ENCODE results near the gene SFSWAP.
A peak's percentile ranks its signal among the peaks of the same experiment; 100 is the strongest.

Gene SFSWAP

DNA sequence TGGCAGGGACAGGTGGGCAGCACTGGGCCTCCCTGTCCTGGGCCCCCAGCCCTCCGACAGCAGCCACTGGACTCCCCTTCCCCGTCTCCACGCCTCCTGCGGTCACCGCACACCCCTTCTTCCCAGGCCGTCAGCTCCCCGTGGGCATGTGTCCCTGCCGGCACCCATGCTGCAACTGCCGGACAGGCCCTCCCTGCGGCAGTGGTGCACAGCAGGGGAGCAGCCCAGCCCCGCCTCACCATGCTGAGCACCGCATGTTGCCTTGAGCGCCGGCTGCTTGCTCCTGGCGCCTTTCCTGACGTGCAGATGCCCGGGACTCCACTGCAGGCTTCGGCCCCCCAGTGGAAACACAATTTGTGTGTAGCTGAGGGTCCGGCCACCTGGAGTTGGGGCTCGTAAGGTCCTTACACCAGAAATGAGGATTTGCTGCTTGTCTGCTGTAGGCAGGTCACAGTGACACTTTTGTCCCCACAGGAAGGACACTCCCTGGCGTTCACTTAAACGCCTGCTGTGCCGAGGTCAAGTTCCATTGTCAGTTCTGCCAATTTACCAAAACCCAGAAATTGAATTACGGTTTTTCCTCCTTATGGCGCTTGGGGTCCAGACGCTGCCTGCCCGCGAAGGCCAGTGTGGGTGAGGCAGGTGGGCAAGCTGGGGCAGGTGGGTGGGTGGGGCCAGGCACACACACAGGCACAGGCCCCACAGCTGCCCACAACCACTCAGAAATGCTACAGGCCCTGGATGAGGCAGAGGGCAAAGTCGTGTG, 89.1 kb downstream of the SFSWAP start:
- H3K27me3 ChIP-seq (ENCODE audit: insufficient read depth, poor library complexity, severe bottlenecking), result no peaks in the 10 kb centered on the region
- TF ChIP-seq, protein P1, sequence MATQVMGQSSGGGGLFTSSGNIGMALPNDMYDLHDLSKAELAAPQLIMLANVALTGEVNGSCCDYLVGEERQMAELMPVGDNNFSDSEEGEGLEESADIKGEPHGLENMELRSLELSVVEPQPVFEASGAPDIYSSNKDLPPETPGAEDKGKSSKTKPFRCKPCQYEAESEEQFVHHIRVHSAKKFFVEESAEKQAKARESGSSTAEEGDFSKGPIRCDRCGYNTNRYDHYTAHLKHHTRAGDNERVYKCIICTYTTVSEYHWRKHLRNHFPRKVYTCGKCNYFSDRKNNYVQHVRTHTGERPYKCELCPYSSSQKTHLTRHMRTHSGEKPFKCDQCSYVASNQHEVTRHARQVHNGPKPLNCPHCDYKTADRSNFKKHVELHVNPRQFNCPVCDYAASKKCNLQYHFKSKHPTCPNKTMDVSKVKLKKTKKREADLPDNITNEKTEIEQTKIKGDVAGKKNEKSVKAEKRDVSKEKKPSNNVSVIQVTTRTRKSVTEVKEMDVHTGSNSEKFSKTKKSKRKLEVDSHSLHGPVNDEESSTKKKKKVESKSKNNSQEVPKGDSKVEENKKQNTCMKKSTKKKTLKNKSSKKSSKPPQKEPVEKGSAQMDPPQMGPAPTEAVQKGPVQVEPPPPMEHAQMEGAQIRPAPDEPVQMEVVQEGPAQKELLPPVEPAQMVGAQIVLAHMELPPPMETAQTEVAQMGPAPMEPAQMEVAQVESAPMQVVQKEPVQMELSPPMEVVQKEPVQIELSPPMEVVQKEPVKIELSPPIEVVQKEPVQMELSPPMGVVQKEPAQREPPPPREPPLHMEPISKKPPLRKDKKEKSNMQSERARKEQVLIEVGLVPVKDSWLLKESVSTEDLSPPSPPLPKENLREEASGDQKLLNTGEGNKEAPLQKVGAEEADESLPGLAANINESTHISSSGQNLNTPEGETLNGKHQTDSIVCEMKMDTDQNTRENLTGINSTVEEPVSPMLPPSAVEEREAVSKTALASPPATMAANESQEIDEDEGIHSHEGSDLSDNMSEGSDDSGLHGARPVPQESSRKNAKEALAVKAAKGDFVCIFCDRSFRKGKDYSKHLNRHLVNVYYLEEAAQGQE (IDR thresholded peaks at IDR 0.05; ENCODE audit: insufficient replicate concordance, low read depth), result no peak
- TF ChIP-seq, protein P2, sequence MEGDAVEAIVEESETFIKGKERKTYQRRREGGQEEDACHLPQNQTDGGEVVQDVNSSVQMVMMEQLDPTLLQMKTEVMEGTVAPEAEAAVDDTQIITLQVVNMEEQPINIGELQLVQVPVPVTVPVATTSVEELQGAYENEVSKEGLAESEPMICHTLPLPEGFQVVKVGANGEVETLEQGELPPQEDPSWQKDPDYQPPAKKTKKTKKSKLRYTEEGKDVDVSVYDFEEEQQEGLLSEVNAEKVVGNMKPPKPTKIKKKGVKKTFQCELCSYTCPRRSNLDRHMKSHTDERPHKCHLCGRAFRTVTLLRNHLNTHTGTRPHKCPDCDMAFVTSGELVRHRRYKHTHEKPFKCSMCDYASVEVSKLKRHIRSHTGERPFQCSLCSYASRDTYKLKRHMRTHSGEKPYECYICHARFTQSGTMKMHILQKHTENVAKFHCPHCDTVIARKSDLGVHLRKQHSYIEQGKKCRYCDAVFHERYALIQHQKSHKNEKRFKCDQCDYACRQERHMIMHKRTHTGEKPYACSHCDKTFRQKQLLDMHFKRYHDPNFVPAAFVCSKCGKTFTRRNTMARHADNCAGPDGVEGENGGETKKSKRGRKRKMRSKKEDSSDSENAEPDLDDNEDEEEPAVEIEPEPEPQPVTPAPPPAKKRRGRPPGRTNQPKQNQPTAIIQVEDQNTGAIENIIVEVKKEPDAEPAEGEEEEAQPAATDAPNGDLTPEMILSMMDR (IDR thresholded peaks at IDR 0.05; ENCODE audit: insufficient read depth, low read length), result no peak
- TF ChIP-seq GABPA (IDR thresholded peaks at IDR 0.05; ENCODE audit: low read depth) (no peak), POLR2AphosphoS5 (IDR thresholded peaks at IDR 0.05; ENCODE audit: low read depth) (no peak), SPI1 (IDR thresholded peaks at IDR 0.05; ENCODE audit: borderline replicate concordance, low read depth) (no peak)
- DNase-seq (ENCODE audit: low read depth in 1 of 2, low spot score in 1 of 2), result no peak
- H3K4me3 ChIP-seq (replicated peaks; ENCODE audit: insufficient read depth, low read length), result no peak overlapping the region
- H3K27ac ChIP-seq (replicated peaks), result no peak overlapping the region

DNA sequence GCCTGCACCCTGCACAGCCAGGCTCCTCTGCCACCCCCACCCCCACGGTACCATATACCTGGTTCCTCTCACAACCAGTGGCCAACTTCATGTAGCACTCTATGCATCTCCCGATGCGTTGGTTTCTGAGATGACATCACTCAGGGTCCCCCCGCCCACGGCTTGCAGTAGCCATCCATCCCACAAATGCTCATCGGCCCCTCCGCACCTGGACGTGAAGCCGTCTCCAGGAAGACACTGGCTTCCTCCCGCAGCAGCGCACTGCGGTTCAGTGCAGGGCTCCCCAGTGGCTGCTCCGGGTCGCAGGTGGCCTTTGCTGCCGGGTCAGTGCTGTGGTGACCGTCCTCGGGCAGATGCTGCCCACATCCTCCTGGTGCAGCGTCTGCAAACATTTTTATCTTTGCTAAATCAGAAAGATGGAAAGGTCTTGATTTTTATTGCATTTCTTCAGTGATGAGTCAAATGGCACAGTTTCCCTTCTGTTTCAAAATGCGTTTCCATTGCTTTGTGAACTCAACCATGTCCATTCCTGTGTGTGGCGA, 89.8 kb downstream of the SFSWAP start:
- no peak overlapping the region for H3K27ac ChIP-seq (replicated peaks)
- TF ChIP-seq SPI1 (IDR thresholded peaks at IDR 0.05; ENCODE audit: borderline replicate concordance, low read depth) (no peak), POLR2AphosphoS5 (IDR thresholded peaks at IDR 0.05; ENCODE audit: low read depth) (peak; percentile 28; the same call in 1 of the 2 replicates), GABPA (IDR thresholded peaks at IDR 0.05; ENCODE audit: low read depth) (no peak)
- TF ChIP-seq, protein P2 (IDR thresholded peaks at IDR 0.05; ENCODE audit: insufficient read depth, low read length), result no peak
- TF ChIP-seq, protein P1 (IDR thresholded peaks at IDR 0.05; ENCODE audit: insufficient replicate concordance, low read depth), result no peak
- H3K4me3 ChIP-seq (replicated peaks; ENCODE audit: insufficient read depth, low read length), result no peak overlapping the region
- H3K27me3 ChIP-seq (ENCODE audit: insufficient read depth, poor library complexity, severe bottlenecking), result no peaks in the 10 kb centered on the region
- DNase-seq (ENCODE audit: low read depth in 1 of 2, low spot score in 1 of 2), result no peak

DNA sequence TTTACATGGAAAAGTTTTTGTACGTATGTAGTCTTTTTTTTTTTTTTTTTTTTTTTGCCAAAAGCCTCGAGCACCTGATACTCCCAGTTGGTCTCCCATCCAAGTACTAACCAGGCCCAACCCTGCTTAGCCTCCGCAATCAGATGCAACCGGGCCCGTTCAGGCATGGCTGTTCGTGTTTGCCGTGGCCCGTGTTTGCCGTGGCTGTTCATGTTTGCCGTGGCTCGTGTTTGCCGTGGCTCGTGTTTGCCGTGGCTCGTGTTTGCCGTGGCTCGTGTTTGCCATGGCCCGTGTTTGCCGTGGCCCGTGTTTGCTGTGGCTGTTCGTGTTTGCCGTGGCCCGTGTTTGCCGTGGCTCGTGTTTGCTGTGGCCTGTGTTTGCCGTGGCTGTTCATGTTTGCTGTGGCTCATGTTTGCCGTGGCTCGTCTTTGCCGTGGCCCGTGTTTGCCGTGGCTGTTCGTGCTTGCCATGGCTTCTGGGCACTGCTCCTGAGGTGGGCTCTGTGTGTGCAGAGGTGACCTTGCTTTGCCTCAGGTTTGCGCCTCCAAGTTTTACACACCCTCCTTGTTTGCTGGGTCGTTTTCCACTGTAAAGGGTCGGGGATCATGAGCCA, 90.5 kb downstream of the SFSWAP start:
- no peak overlapping the region for H3K4me3 ChIP-seq (replicated peaks; ENCODE audit: insufficient read depth, low read length)
- H3K27ac ChIP-seq (replicated peaks), result no peak overlapping the region
- DNase-seq (ENCODE audit: low read depth in 1 of 2, low spot score in 1 of 2), result no peak
- no peaks in the 10 kb centered on the region for H3K27me3 ChIP-seq (ENCODE audit: insufficient read depth, poor library complexity, severe bottlenecking)
- TF ChIP-seq GABPA (IDR thresholded peaks at IDR 0.05; ENCODE audit: low read depth), result no peak
- TF ChIP-seq SPI1 (IDR thresholded peaks at IDR 0.05; ENCODE audit: borderline replicate concordance, low read depth), result no peak
- no peak for TF ChIP-seq POLR2AphosphoS5 (IDR thresholded peaks at IDR 0.05; ENCODE audit: low read depth)
- TF ChIP-seq, protein P2 (IDR thresholded peaks at IDR 0.05; ENCODE audit: insufficient read depth, low read length), result no peak
- TF ChIP-seq, protein P1 (IDR thresholded peaks at IDR 0.05; ENCODE audit: insufficient replicate concordance, low read depth), result no peak

Data from HL-60 (cell line).